ENCODE results near the gene CTBP2. TPM values are rescaled to one million over a fixed set of nuclear protein-coding genes. Genes with fewer than 3 reads are reported as not detected.
A peak's percentile ranks its signal among the peaks of the same experiment; 100 is the strongest.

The CTBP2 gene
- total and polyA plus RNA-seq, 10 donors: 6.7 to 74.4 (median 40.1) TPM

GRCh38 chr10:125158601-125159485 lies 1.5 kb downstream of the CTBP2 start:
- no peak for TF ChIP-seq CTCF (IDR thresholded peaks at IDR 0.05 in 8 of 11, conservative IDR thresholded peaks at IDR 0.05 in 3 of 11)
- peak in 1 of 3 donors; percentile 35 for TF ChIP-seq POLR2A (IDR thresholded peaks at IDR 0.05)
- peak; percentile 75 to 88 (median 86) for TF ChIP-seq POLR2AphosphoS5 (IDR thresholded peaks at IDR 0.05)
- Histone ChIP-seq H3K27me3 (replicated peaks in 1 of 7) (peaks cover 0 to 82% (median 15%) of the 10 kb centered on the region in 7 donors), H3K4me3 (peak overlapping the region; percentile 56 to 90 (median 69)), H3K4me1 (peaks cover 4 to 76% (median 53%) of the 10 kb centered on the region in 6 donors), H3K36me3 (no peaks in the 10 kb centered on the region), H3K27ac (peak overlapping the region; percentile 81 to 97 (median 95)), H3K9me3 (no peaks in the 10 kb centered on the region)
- intact Hi-C loops (cut with DNase I; ENCODE audit: low total_unique reads): loop anchor here (10.0 kb wide), 1 partner anchor 114 kb away; no protein-coding TSS in a partner anchor
- 0 to 2% (median 0%) methylated on average over 61 to 115 of the region's 115 CpGs for WGBS, 5 donors
- DNase-seq: peak; percentile 91

GRCh38 chr10:125158275-125158600 lies 2.1 kb downstream of the CTBP2 start:
- Histone ChIP-seq H3K27ac (peak overlapping the region; percentile 81 to 97 (median 95)), H3K9me3 (no peaks in the 10 kb centered on the region), H3K27me3 (replicated peaks in 1 of 7) (peaks cover 0 to 83% (median 15%) of the 10 kb centered on the region in 7 donors), H3K36me3 (no peaks in the 10 kb centered on the region), H3K4me3 (peak overlapping the region; percentile 56 to 90 (median 69)), H3K4me1 (peaks cover 7 to 82% (median 59%) of the 10 kb centered on the region in 6 donors)
- TF ChIP-seq CTCF (IDR thresholded peaks at IDR 0.05 in 8 of 11, conservative IDR thresholded peaks at IDR 0.05 in 3 of 11) (no peak), POLR2A (IDR thresholded peaks at IDR 0.05) (no peak), POLR2AphosphoS5 (IDR thresholded peaks at IDR 0.05) (no peak)
- intact Hi-C loops (cut with DNase I; ENCODE audit: low total_unique reads): loop anchor here (10.0 kb wide), 1 partner anchor 113 kb away; no protein-coding TSS in a partner anchor
- 5 to 11% (median 8%) methylated on average over 7 of the region's 7 CpGs for WGBS, 5 donors
- no peak for DNase-seq

GRCh38 chr10:125157505-125157904 lies 2.9 kb downstream of the CTBP2 start:
- H3K27me3 ChIP-seq (replicated peaks in 1 of 7): peaks cover 0 to 86% (median 15%) of the 10 kb centered on the region in 7 donors
- no peaks in the 10 kb centered on the region for H3K9me3 ChIP-seq
- peak overlapping the region in 6 of 8 donors; percentile 3 to 90 (median 72) for H3K4me3 ChIP-seq
- H3K27ac ChIP-seq: peak overlapping the region in 7 of 8 donors; percentile 92 to 97 (median 95)
- no peak for TF ChIP-seq POLR2A (IDR thresholded peaks at IDR 0.05)
- TF ChIP-seq CTCF (IDR thresholded peaks at IDR 0.05 in 8 of 11, conservative IDR thresholded peaks at IDR 0.05 in 3 of 11): no peak
- no peak for TF ChIP-seq POLR2AphosphoS5 (IDR thresholded peaks at IDR 0.05)
- H3K4me1 ChIP-seq: peaks cover 15 to 89% (median 66%) of the 10 kb centered on the region in 6 donors
- 22 to 32% (median 27%) methylated on average over 3 of the region's 3 CpGs for WGBS, 5 donors
- intact Hi-C loops (cut with DNase I; ENCODE audit: low total_unique reads): loop anchor here (10.0 kb wide), 1 partner anchor 113 kb away; no protein-coding TSS in a partner anchor
- H3K36me3 ChIP-seq: no peaks in the 10 kb centered on the region
- DNase-seq: no peak

Measured in spleen (tissue), 11 donors.